ENCODE data around the gene EHD4.

The EHD4 gene

DNA sequence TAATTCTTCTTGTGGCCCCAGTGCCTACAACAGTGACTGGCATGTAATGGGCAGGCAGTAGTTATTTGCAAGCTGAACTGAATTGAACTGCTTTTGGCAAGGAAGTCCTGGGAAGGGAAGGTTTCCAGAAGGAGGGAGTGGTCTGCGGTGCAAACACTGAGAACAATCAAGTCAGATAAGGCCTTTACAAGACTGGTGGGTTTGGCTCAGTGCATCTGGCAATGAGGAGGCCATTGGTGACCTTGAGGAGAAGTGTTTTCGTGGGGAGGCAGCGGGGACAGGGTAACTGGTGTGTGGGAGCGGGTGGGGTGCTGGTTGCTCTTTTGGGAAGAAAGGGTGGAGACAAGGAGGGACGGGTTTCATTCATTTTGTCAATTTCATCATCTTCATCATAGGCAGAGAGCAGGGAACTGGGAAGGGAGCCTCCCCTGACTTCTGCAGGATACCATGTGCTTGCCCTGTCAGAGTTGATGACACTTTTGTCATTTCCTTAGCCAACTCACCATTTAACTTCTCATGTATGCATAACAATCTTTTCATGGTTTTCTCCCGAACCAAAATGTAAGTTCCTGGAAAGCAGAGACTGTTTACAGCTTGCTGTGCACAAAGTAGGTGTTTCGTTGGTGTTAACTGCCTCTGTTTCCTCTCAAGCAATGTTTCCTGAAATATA, 8.4 kb upstream of the EHD4 start:
- TF ChIP-seq, protein P1, sequence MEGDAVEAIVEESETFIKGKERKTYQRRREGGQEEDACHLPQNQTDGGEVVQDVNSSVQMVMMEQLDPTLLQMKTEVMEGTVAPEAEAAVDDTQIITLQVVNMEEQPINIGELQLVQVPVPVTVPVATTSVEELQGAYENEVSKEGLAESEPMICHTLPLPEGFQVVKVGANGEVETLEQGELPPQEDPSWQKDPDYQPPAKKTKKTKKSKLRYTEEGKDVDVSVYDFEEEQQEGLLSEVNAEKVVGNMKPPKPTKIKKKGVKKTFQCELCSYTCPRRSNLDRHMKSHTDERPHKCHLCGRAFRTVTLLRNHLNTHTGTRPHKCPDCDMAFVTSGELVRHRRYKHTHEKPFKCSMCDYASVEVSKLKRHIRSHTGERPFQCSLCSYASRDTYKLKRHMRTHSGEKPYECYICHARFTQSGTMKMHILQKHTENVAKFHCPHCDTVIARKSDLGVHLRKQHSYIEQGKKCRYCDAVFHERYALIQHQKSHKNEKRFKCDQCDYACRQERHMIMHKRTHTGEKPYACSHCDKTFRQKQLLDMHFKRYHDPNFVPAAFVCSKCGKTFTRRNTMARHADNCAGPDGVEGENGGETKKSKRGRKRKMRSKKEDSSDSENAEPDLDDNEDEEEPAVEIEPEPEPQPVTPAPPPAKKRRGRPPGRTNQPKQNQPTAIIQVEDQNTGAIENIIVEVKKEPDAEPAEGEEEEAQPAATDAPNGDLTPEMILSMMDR (IDR thresholded peaks at IDR 0.05; ENCODE audit: insufficient read depth, low read depth, low read length, missing control alignments), result no peak
- DNase-seq (ENCODE audit: low read depth), result no peak
- no peak overlapping the region for H3K4me3 ChIP-seq (ENCODE audit: low read length)

DNA sequence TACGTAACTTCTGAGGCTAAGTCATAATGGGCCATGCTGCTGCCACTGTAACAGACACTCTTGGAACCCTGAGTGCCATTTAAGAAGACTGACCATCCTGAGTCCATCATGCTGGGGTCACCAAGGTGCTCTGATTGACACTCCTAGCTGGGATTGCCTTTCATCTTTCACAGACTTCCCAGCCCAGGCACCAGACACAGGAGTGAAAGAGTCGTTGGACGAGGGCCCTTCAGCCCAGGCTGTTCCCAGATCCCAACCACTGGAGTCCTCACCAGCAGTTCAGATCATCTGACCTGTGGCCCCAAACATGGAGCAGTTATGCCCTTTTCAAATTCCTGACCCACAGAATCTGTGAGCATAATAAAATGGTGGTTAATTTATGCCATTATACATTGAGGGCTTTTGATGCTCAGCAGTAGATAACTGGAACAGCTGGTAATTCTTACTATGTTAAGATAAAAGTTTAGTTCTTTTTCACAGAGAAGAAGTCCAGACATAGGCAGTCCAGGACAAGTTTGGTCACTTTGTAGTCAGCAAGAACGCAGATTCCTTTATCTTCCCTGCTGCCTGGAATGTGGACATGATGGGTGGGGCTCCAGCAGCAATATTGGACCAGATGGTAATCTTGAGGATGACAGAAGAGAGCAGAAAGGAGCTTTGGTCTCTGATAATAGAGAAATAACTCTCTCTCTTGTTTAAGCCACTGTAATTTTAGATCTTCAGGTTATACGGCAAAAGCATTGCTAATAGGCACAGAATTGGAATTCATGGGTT, 7.3 kb upstream of the EHD4 start:
- TF ChIP-seq, protein P1 (IDR thresholded peaks at IDR 0.05; ENCODE audit: insufficient read depth, low read depth, low read length, missing control alignments), result no peak
- H3K4me3 ChIP-seq (ENCODE audit: low read length), result no peak overlapping the region
- peak; percentile 43 for DNase-seq (ENCODE audit: low read depth)

DNA sequence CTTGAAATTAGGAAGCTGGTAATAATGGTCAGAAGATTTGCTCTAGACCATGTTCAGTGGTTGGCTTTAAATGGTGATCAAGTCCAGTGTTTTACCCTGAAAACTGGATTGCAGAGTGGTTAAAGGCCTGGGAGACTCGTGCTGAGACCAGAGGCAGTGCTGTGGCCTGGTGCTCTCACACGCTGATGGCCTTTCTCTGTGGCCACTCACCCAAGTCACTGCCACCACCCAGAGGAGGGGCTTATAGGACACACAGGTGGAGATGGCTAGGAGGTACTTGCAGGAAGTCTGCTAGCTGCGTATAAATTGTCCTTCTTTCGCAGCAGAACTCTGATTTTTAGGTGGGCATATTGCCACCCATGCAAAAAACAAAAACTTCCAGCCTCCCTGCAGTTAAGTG, 6.2 kb upstream of the EHD4 start:
- no peak for DNase-seq (ENCODE audit: low read depth)
- TF ChIP-seq, protein P1 (IDR thresholded peaks at IDR 0.05; ENCODE audit: insufficient read depth, low read depth, low read length, missing control alignments), result no peak

DNA sequence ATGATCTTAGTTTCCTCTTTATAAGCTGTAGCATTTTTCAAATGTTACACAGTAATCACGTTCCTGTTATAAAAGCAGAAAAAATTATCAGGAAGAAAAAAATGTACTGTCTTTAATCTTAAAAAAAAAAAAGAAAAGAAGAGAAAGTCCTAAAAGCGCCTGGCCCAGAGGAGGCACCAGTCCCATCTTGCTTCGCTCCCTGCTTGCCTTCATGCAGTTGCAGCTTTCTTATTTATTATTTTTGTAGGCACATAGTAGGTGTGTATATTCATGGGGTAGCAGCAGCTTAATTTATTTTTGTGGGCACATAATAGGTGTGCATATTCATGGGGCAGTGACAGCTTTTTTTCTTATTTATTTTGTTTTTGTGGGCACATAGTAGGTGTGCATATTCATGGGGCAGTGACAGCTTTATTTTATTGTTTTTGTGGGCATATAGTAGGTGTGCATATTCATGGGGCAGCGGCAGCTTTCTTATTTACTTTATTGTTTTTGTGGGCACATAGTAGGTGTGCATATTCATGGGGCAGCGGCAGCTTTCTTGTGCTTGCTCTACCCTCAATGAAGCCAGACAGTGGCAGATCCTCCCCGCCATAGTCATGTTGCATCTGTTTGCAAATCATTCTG, 5.5 kb upstream of the EHD4 start:
- TF ChIP-seq, protein P1 (IDR thresholded peaks at IDR 0.05; ENCODE audit: insufficient read depth, low read depth, low read length, missing control alignments), result no peak
- no peak overlapping the region for H3K4me3 ChIP-seq (ENCODE audit: low read length)
- no peak for DNase-seq (ENCODE audit: low read depth)

More for the DNA sequence above, 6.2 kb upstream of the EHD4 start:
- no peak overlapping the region for H3K4me3 ChIP-seq (ENCODE audit: low read length)

DNA sequence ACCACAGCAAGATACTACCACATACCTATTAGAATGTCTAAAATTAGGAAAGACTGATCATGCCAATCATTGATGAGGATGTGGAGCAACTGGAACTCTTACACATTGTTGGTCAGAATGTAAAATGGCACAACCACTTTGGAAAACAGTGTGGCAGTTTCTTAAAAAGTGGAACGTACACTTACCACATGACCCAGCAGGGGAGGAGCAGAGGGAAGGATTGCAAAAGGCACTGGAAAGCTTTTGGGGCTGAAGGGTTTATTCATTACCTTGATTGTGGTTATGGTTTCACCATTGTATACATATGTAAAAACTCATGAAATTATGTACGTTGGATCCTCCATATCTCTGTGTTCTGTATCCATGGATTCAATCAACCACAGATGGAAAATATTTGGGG, 3.3 kb upstream of the EHD4 start:
- DNase-seq (ENCODE audit: low read depth), result no peak
- no peak overlapping the region for H3K4me3 ChIP-seq (ENCODE audit: low read length)
- TF ChIP-seq, protein P1 (IDR thresholded peaks at IDR 0.05; ENCODE audit: insufficient read depth, low read depth, low read length, missing control alignments), result no peak

DNA sequence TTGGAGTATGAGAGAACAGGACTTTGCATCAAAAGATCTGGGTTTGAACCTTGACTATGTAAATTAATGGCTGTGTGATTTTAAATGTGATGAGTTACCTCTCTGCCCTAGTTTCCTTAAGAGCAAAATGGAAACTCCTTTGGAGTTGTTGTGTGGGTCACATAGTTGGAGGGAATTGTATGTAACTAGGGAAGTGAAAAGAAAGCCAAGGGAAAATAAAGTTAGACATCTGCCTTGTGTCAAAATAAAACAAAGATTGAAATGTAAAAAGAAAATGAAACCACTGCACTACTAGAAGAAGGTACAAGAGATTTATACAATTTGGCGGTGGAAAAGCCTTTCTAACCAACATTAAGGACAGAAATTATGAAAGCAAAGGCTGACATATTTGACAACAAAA, 1.7 kb upstream of the EHD4 start:
- no peak overlapping the region for H3K4me3 ChIP-seq (ENCODE audit: low read length)
- no peak for DNase-seq (ENCODE audit: low read depth)
- TF ChIP-seq, protein P1 (IDR thresholded peaks at IDR 0.05; ENCODE audit: insufficient read depth, low read depth, low read length, missing control alignments), result no peak
